GM21737 (cell line): ENCODE data around the gene KRTAP4-9.
"Not testable (repeated sequence)": the region's sequence is repeated elsewhere in the genome, so short reads cannot be mapped to it uniquely, and the experiment has no call there.

ENCODE experiments used
- ATAC-seq: cut with Tn5 transposase; IDR thresholded peaks from one replicate; pipeline ENCODE4 v1.9.1; 2021; ENCODE audit warnings: mild to moderate bottlenecking, moderate library complexity; ENCODE audit not compliant: unreplicated experiment

KRTAP4-9 gene

GRCh38 chr17:41126412-41126811 lies 21.2 kb downstream of the KRTAP4-9 start:
- no peak for ATAC-seq

GRCh38 chr17:41127371-41127770 lies 22.2 kb downstream of the KRTAP4-9 start:
- no peak for ATAC-seq

- no peak for ATAC-seq
Observed at GRCh38 chr17:41131979-41132378, 26.8 kb downstream of the KRTAP4-9 start.

GRCh38 chr17:41133880-41134735 lies 28.9 kb downstream of the KRTAP4-9 start:
- ATAC-seq: no peak

GRCh38 chr17:41139865-41140264 lies 34.7 kb downstream of the KRTAP4-9 start:
- ATAC-seq: not testable (repeated sequence)

GRCh38 chr17:41140360-41141131 lies 35.4 kb downstream of the KRTAP4-9 start, which contains the start of gene KRTAP4-6:
TSS of gene KRTAP4-6 (minus strand) at chr17:41140544. CDS start at chr17:41140487, 57 bp downstream.
- ATAC-seq: no peak

GRCh38 chr17:41141361-41141760 lies 36.2 kb downstream of the KRTAP4-9 start:
- ATAC-seq: no peak

GRCh38 chr17:41144846-41145245 lies 39.7 kb downstream of the KRTAP4-9 start:
- no peak for ATAC-seq

- ATAC-seq: no peak
Observed at GRCh38 chr17:41145261-41145660, 40.1 kb downstream of the KRTAP4-9 start.

GRCh38 chr17:41147531-41148204 lies 42.5 kb downstream of the KRTAP4-9 start:
- no peak for ATAC-seq

- not testable (repeated sequence) for ATAC-seq
Observed at GRCh38 chr17:41148971-41149651, 43.9 kb downstream of the KRTAP4-9 start.

GRCh38 chr17:41149652-41149985 lies 44.4 kb downstream of the KRTAP4-9 start, which contains the start of gene KRTAP4-5:
TSS of gene KRTAP4-5 (minus strand) at chr17:41149825. CDS start at chr17:41149767, 58 bp downstream.
- ATAC-seq: no peak

GRCh38 chr17:41150026-41150425 lies 44.8 kb downstream of the KRTAP4-9 start:
- no peak for ATAC-seq

- no peak for ATAC-seq
Observed at GRCh38 chr17:41151525-41151924, 46.3 kb downstream of the KRTAP4-9 start.

- no peak for ATAC-seq
Observed at GRCh38 chr17:41153856-41154255, 48.7 kb downstream of the KRTAP4-9 start.
